NB4 (cell line): Measurements from ENCODE around the gene MPHOSPH6.

Source experiments
- DNase-seq: peaks from one replicate; pipeline ENCODE4 v3.0.0; 2010; ENCODE audit warnings: low read depth
- H3K4me3 ChIP-seq: one replicate; pipeline ENCODE4 v1.5.1; 2011; ENCODE audit warnings: mild to moderate bottlenecking, low read depth, low read length, moderate library complexity
- MYC ChIP-seq: IDR thresholded peaks from 2 replicates; pipeline ENCODE4 v1.6.1; 2011; ENCODE audit warnings: low read depth, low read length
- POLR2A ChIP-seq: IDR thresholded peaks from 2 replicates; pipeline ENCODE4 v1.6.1; 2011; ENCODE audit warnings: mild to moderate bottlenecking; ENCODE audit not compliant: insufficient read length; ENCODE audit errors: extremely low read depth
- TF ChIP-seq, protein P1 (sequence below): IDR thresholded peaks from 2 replicates; pipeline ENCODE4 v1.6.1; 2011; ENCODE audit warnings: low read depth, low read length
- TF ChIP-seq, protein P2 (sequence below): IDR thresholded peaks from one replicate; pipeline ENCODE4 v1.5.1; 2012; ENCODE audit warnings: low read depth, low read length

Gene MPHOSPH6

DNA sequence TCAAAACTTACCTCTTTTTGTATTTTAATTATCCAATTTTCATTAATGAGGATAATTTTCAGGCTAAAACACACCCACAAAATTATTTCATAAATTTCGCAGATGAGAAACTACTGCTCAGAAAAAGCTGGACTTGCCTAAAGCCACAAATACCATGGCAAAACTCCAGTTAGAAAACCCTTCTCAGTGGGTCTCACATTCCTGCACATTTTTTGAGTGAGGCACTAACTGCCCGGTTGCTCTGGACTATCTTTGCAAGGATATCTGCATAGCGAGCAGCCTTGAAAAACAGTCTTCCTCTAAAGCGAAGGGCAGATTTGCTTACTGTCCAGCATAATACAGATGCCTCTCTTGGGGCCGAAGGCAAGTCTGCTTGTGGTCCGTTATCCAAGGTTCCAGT lies 9.8 kb downstream of the MPHOSPH6 start:
- no peak for DNase-seq
- TF ChIP-seq, protein P1, sequence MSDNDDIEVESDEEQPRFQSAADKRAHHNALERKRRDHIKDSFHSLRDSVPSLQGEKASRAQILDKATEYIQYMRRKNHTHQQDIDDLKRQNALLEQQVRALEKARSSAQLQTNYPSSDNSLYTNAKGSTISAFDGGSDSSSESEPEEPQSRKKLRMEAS = no peak
- TF ChIP-seq POLR2A (no peak), MYC (no peak)
- TF ChIP-seq, protein P2, sequence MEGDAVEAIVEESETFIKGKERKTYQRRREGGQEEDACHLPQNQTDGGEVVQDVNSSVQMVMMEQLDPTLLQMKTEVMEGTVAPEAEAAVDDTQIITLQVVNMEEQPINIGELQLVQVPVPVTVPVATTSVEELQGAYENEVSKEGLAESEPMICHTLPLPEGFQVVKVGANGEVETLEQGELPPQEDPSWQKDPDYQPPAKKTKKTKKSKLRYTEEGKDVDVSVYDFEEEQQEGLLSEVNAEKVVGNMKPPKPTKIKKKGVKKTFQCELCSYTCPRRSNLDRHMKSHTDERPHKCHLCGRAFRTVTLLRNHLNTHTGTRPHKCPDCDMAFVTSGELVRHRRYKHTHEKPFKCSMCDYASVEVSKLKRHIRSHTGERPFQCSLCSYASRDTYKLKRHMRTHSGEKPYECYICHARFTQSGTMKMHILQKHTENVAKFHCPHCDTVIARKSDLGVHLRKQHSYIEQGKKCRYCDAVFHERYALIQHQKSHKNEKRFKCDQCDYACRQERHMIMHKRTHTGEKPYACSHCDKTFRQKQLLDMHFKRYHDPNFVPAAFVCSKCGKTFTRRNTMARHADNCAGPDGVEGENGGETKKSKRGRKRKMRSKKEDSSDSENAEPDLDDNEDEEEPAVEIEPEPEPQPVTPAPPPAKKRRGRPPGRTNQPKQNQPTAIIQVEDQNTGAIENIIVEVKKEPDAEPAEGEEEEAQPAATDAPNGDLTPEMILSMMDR = no peak
- no peak overlapping the region for H3K4me3 ChIP-seq

DNA sequence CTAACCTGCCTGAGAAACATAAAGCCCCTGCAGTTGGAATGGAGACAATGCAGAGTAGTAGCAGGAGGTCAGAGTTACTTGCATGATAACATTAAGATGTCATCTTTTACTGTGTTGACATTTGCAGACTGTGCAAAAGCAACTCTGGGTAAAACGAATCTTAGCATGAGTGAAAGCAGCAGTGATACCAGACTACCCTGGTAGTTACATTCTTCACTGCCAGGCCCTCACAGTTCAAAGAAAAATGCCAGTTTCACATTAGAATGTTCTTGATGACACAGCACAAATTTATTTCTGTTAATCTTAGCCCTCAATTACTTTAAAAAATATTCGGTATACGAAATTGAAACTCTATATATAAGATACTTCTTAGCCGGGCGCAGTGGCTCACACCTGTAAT lies 12.2 kb downstream of the MPHOSPH6 start:
- DNase-seq = no peak
- no peak overlapping the region for H3K4me3 ChIP-seq
- TF ChIP-seq, protein P2 = no peak
- TF ChIP-seq POLR2A = no peak
- TF ChIP-seq, protein P1 = no peak
- no peak for TF ChIP-seq MYC

DNA sequence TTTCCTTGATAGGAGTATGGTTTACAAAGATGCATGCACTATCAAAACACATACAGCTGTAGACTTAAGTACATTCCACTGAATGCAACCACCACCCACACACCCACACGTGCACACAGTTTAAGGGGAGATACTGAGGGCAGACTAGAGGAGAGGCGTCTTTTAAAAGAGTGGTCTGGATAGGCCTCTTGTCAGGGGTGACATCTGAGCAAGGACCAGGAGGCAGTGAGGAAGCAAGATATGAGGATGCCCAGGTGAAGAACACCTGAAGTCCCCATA lies 12.6 kb downstream of the MPHOSPH6 start:
- no peak overlapping the region for H3K4me3 ChIP-seq
- TF ChIP-seq MYC (no peak), POLR2A (no peak)
- TF ChIP-seq, protein P2 = no peak
- TF ChIP-seq, protein P1 = no peak
- DNase-seq = no peak

DNA sequence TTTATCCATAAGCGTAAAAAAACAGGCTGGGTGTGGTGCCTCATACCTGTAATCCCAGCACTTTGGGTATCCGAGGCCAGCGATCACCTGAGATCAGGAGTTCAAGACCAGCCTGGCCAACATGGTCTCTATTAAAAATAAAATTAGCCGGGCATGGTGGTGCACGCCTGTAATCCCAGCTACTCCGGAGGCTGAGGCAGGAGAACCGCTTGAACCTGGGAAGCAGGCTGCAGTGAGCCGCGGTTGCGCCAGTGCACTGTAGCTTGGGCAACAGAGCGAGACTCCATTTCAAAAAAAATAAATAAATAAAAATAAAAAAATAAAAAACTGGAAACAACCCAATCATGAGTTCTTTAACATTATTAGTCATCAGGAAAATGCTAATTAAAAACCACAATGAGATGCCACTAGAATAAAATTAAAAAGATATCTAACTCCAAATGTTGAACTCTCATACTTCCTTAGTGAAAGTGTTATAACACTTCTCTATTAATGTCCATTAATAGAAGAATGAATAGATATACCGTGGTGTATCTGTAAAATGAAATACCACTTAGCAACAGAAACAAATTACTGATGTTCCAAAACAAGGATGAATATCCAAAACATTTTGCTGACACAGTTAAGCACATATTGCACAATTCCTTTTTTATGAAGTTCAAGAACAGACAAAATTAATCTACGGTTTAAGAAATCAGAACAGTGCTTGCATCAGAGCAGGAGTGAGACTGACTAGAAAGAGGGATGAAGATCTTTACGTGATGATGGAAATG lies 13.1 kb downstream of the MPHOSPH6 start:
- no peak for DNase-seq
- TF ChIP-seq POLR2A (no peak), MYC (no peak)
- TF ChIP-seq, protein P1 = no peak
- TF ChIP-seq, protein P2 = no peak
- H3K4me3 ChIP-seq = no peak overlapping the region

DNA sequence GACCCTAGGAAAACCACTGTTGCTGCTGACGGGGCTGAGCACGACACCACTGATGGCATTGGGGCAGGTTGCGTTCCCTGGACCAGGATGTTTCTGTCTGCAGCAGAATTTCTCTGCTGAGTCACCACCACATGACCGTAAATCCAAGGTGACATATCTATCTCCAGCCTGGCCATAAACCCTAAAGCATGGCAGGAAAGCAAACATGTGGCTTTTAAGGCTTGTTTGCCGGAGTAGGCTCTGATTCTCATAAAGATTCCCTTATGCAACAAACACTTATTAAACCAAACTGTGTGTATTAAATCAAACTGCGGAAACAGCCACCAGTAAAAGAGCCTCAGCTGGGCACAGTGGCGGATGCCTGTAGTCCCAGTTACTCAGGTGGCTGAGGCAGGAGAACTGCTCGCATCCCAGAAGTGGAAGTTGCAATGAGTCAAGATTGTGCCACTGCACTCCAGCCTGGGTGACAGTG lies 17.3 kb downstream of the MPHOSPH6 start:
- no peak overlapping the region for H3K4me3 ChIP-seq
- no peak for DNase-seq
- no peak for TF ChIP-seq MYC
- no peak for TF ChIP-seq POLR2A
- TF ChIP-seq, protein P2 = no peak
- TF ChIP-seq, protein P1 = no peak

DNA sequence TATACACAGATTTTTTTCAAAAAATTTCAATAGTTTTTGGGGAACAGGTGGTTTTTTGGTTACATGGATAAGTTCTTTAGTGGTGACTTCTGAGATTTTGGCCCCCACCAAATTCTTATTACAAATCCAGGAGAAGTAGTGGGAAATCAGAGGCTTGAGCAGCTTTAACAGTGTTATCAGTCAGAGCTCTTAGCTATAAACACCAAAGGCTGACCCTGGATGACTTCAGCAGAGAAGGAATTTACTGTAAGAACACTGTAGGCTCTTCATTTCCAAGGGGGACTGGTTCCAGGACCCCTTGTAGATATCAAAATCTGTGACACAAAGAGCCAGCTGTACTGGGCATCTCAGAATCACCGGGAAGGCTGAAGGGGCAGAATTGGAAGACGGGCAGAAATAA lies 17.8 kb downstream of the MPHOSPH6 start:
- no peak for DNase-seq
- TF ChIP-seq, protein P2 = no peak
- TF ChIP-seq MYC = no peak
- no peak for TF ChIP-seq POLR2A
- TF ChIP-seq, protein P1 = no peak
- H3K4me3 ChIP-seq = no peak overlapping the region
